Measurements from ENCODE around the gene LRRC53.

- no peak for TF ChIP-seq CTCF (IDR thresholded peaks at IDR 0.05)
- TF ChIP-seq NR3C1 (CRISPR knock-in tag; conservative IDR thresholded peaks at IDR 0.05; ENCODE audit: low read depth) = no peak
- no peak for TF ChIP-seq ESRRA (CRISPR knock-in tag; IDR thresholded peaks at IDR 0.05; ENCODE audit: borderline replicate concordance)
- TF ChIP-seq ETV6 (CRISPR knock-in tag; IDR thresholded peaks at IDR 0.05) = no peak
- TF ChIP-seq ZNF512 (CRISPR knock-in tag; IDR thresholded peaks at IDR 0.05; ENCODE audit: borderline replicate concordance) = no peak
- no peak for TF ChIP-seq STAT6 (CRISPR knock-in tag; conservative IDR thresholded peaks at IDR 0.05; ENCODE audit: low read depth)
- no peak for TF ChIP-seq ZBTB21 (CRISPR knock-in tag; IDR thresholded peaks at IDR 0.05; ENCODE audit: borderline replicate concordance)
- no peak for TF ChIP-seq RELA (CRISPR knock-in tag; IDR thresholded peaks at IDR 0.05; ENCODE audit: borderline replicate concordance)
Measured at GRCh38 chr1:74531796-74532195, 19.4 kb upstream of the LRRC53 start.

Data from WTC11 (cell line).